Measurements from ENCODE around the gene ENOPH1. TPM values are rescaled to one million over a fixed set of nuclear protein-coding genes. Genes with fewer than 3 reads are reported as not detected.
"Not testable (repeated sequence)": the region's sequence is repeated elsewhere in the genome, so short reads cannot be mapped to it uniquely, and the experiment has no call there.

Gene ENOPH1
- polyA plus RNA-seq = 10 to 100 TPM; 32.6 to 51.7 TPM

DNA sequence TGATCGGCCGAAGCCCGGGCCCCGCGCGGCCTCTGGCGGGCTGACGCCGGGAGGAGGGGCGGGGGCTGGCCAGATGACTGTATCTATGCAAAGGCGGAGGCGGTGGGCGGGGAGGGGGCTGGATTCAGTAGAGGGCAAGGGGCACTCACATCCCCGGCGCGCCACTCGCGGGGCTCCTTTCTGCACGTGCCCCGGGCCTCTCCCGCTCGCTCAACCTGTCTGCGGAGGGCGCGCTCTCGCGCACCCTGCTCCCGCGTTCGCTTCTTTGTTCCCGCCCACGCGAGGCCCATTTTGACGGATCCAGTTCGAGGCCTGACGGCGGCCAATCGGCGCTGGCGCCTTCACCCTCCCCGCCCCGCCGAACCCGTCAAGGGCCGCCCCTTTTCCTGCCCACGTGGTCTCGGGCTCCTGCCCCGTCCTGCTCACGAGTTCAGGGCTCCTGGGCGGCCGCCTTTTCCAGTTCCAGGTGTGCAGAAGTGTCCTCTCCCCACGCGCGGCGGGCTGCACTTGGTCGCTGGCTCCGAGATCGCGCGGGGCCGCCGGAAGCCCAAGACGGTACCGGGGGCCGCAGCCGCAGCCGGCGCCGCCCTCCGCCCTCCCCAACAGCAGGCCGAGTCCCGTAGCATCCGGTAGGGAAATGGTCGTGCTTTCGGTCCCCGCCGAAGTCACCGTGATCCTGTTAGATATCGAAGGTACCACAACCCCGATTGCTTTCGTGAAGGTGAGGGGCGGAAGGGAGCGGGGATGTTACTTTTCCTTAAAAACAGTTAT is at the start of gene ENOPH1, which contains the start of gene HNRNPDL:
Gene ENOPH1 (plus strand): TSS at position 398 of the 771 bp plus-strand sequence. CDS start 240 bp downstream, at position 638.
Gene HNRNPDL (minus strand): TSS at position 270 of the 771 bp plus-strand sequence. CDS start 772 bp downstream, outside the sequence.
- Histone ChIP-seq H3K27ac (ENCODE audit: low read depth in 2 of 2, low read length in 1 of 2) (peak within 1 kb of the TSS; percentile 96 to 97), H3K27me3 (ENCODE audit: control insufficient read depth in 1 of 2, insufficient read depth in 2 of 2, low read length in 2 of 2) (no peaks in the 10 kb centered on the region), H3K36me3 (ENCODE audit: control insufficient read depth in 2 of 2, insufficient read depth in 2 of 2, low read length in 1 of 2) (peaks cover 2 to 4% of the 10 kb centered on the region in 2 donors), H3K4me3 (ENCODE audit: low read depth in 1 of 2, low read length in 2 of 2) (peak within 1 kb of the TSS; percentile 83 to 95), H3K4me1 (ENCODE audit: control insufficient read depth in 2 of 2, insufficient read depth in 2 of 2, low read length in 1 of 2) (peaks cover 0 to 2% of the 10 kb centered on the region in 2 donors), H3K9me3 (ENCODE audit: control insufficient read depth in 2 of 2, insufficient read depth in 1 of 2, low read depth in 1 of 2, low read length in 1 of 2) (no peaks in the 10 kb centered on the region)
- WGBS, 2 donors = 0% methylated on average over 75 to 83 of the region's 83 CpGs

GRCh38 chr4:82380831-82381230 is 49.6 kb upstream of the ENOPH1 start:
- H3K4me1 ChIP-seq (ENCODE audit: control insufficient read depth in 2 of 2, insufficient read depth in 2 of 2, low read length in 1 of 2) = peaks cover 5 to 8% of the 10 kb centered on the region in 2 donors
- no peaks in the 10 kb centered on the region for H3K9me3 ChIP-seq (ENCODE audit: control insufficient read depth in 2 of 2, insufficient read depth in 1 of 2, low read depth in 1 of 2, low read length in 1 of 2)
- no peaks in the 10 kb centered on the region for H3K27me3 ChIP-seq (ENCODE audit: control insufficient read depth in 1 of 2, insufficient read depth in 2 of 2, low read length in 2 of 2)
- no peaks in the 10 kb centered on the region for H3K36me3 ChIP-seq (ENCODE audit: control insufficient read depth in 2 of 2, insufficient read depth in 2 of 2, low read length in 1 of 2)
- 83 to 88% methylated on average over 4 of the region's 4 CpGs for WGBS, 2 donors
- H3K27ac ChIP-seq (ENCODE audit: low read depth in 2 of 2, low read length in 1 of 2) = no peak overlapping the region
- H3K4me3 ChIP-seq (ENCODE audit: low read depth in 1 of 2, low read length in 2 of 2) = no peak overlapping the region

DNA sequence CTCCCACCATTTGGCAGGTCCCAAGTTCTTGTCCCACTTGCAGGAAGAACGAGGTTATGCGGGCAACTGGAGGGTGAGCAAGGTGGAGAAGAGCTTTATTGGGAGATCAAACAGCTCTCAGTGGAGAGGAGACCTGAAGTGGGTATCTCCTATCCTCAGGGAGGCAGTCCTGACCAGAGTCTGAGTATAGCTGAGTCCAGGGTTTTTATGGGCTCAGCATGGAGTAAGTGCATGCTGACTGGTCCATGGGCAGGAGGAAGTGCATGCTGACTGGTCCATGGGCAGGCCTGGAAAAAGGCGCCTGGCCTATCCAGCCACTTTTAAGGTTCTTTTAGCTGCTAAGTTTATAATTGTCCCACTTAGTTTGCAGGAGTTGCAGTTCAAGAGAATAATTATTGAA is 49.2 kb upstream of the ENOPH1 start:
- 95 to 99% methylated on average over 3 of the region's 3 CpGs for WGBS, 2 donors
- peaks cover 5 to 6% of the 10 kb centered on the region in 2 donors for H3K4me1 ChIP-seq (ENCODE audit: control insufficient read depth in 2 of 2, insufficient read depth in 2 of 2, low read length in 1 of 2)
- H3K36me3 ChIP-seq (ENCODE audit: control insufficient read depth in 2 of 2, insufficient read depth in 2 of 2, low read length in 1 of 2) = no peaks in the 10 kb centered on the region
- no peaks in the 10 kb centered on the region for H3K27me3 ChIP-seq (ENCODE audit: control insufficient read depth in 1 of 2, insufficient read depth in 2 of 2, low read length in 2 of 2)
- no peak overlapping the region for H3K4me3 ChIP-seq (ENCODE audit: low read depth in 1 of 2, low read length in 2 of 2)
- H3K27ac ChIP-seq (ENCODE audit: low read depth in 2 of 2, low read length in 1 of 2) = no peak overlapping the region
- no peaks in the 10 kb centered on the region for H3K9me3 ChIP-seq (ENCODE audit: control insufficient read depth in 2 of 2, insufficient read depth in 1 of 2, low read depth in 1 of 2, low read length in 1 of 2)

- no peaks in the 10 kb centered on the region for H3K9me3 ChIP-seq (ENCODE audit: control insufficient read depth in 2 of 2, insufficient read depth in 1 of 2, low read depth in 1 of 2, low read length in 1 of 2)
- WGBS, 2 donors = 85 to 90% methylated on average over 2 of the region's 2 CpGs
- no peak overlapping the region for H3K4me3 ChIP-seq (ENCODE audit: low read depth in 1 of 2, low read length in 2 of 2)
- H3K27me3 ChIP-seq (ENCODE audit: control insufficient read depth in 1 of 2, insufficient read depth in 2 of 2, low read length in 2 of 2) = no peaks in the 10 kb centered on the region
- no peak overlapping the region for H3K27ac ChIP-seq (ENCODE audit: low read depth in 2 of 2, low read length in 1 of 2)
- no peaks in the 10 kb centered on the region for H3K36me3 ChIP-seq (ENCODE audit: control insufficient read depth in 2 of 2, insufficient read depth in 2 of 2, low read length in 1 of 2)
- H3K4me1 ChIP-seq (ENCODE audit: control insufficient read depth in 2 of 2, insufficient read depth in 2 of 2, low read length in 1 of 2) = peaks cover 5% of the 10 kb centered on the region in 2 donors
These were observed 48.6 kb upstream of the ENOPH1 start for GRCh38 chr4:82381661-82382296.

DNA sequence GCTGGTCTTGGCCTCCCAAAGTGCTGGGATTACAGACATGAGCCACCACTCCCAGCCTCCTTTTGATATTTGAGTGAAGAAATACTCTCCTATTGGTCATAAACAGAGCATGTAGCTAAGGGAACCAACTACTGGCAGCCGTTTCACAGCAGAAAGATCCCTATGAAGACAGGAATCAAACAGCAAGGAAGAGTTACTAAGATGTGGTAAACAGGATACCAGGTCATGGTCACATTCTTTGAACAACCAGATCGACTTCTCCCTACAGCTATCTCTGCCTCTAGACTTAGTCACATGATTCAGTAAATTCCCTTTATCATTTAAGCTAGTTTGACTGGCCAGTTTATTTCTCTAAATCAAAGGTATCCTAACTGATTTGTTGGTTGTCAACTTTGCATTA is 47.6 kb upstream of the ENOPH1 start:
- H3K4me1 ChIP-seq (ENCODE audit: control insufficient read depth in 2 of 2, insufficient read depth in 2 of 2, low read length in 1 of 2) = peaks cover 5% of the 10 kb centered on the region in 2 donors
- H3K4me3 ChIP-seq (ENCODE audit: low read depth in 1 of 2, low read length in 2 of 2) = no peak overlapping the region
- no peaks in the 10 kb centered on the region for H3K27me3 ChIP-seq (ENCODE audit: control insufficient read depth in 1 of 2, insufficient read depth in 2 of 2, low read length in 2 of 2)
- no peaks in the 10 kb centered on the region for H3K36me3 ChIP-seq (ENCODE audit: control insufficient read depth in 2 of 2, insufficient read depth in 2 of 2, low read length in 1 of 2)
- H3K9me3 ChIP-seq (ENCODE audit: control insufficient read depth in 2 of 2, insufficient read depth in 1 of 2, low read depth in 1 of 2, low read length in 1 of 2) = no peaks in the 10 kb centered on the region
- H3K27ac ChIP-seq (ENCODE audit: low read depth in 2 of 2, low read length in 1 of 2) = no peak overlapping the region
- WGBS, 2 donors = 74 to 83% methylated on average over 2 of the region's 2 CpGs

- H3K9me3 ChIP-seq (ENCODE audit: control insufficient read depth in 2 of 2, insufficient read depth in 1 of 2, low read depth in 1 of 2, low read length in 1 of 2); H3K4me1 ChIP-seq (ENCODE audit: control insufficient read depth in 2 of 2, insufficient read depth in 2 of 2, low read length in 1 of 2); H3K27ac ChIP-seq (ENCODE audit: low read depth in 2 of 2, low read length in 1 of 2); H3K4me3 ChIP-seq (ENCODE audit: low read depth in 1 of 2, low read length in 2 of 2); H3K36me3 ChIP-seq (ENCODE audit: control insufficient read depth in 2 of 2, insufficient read depth in 2 of 2, low read length in 1 of 2); H3K27me3 ChIP-seq (ENCODE audit: control insufficient read depth in 1 of 2, insufficient read depth in 2 of 2, low read length in 2 of 2): not testable (repeated sequence)
- 84 to 97% methylated on average over 8 of the region's 8 CpGs for WGBS, 2 donors
These were observed 44.1 kb upstream of the ENOPH1 start for GRCh38 chr4:82386312-82386711.

GRCh38 chr4:82388405-82388804 is 42.0 kb upstream of the ENOPH1 start:
- Histone ChIP-seq H3K9me3 (ENCODE audit: control insufficient read depth in 2 of 2, insufficient read depth in 1 of 2, low read depth in 1 of 2, low read length in 1 of 2) (no peaks in the 10 kb centered on the region), H3K27me3 (ENCODE audit: control insufficient read depth in 1 of 2, insufficient read depth in 2 of 2, low read length in 2 of 2) (no peaks in the 10 kb centered on the region)
- WGBS, 2 donors = 65 to 73% methylated on average over 1 of the region's 1 CpG

DNA sequence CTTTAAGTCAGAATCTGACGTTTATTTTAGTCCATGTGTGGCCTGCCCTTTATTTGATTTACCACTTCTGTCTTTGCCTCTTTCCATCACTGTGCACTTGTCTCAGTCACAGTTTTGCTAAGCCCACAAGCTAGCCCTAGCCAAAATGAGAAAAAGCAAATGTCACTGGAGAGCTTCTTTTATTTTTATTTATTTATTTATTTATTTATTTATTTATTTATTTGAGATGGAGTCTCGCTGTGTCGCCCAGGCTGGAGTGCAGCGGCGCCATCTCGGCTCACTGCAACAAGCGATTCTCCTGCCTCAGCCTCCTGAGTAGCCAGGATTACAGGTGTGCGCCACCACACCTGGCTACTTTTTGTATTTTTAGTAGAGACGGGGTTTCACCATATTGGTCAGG is 40.3 kb upstream of the ENOPH1 start:
- WGBS, 2 donors = 88 to 91% methylated on average over 9 of the region's 9 CpGs
- not testable (repeated sequence) for H3K4me1 ChIP-seq (ENCODE audit: control insufficient read depth in 2 of 2, insufficient read depth in 2 of 2, low read length in 1 of 2); H3K9me3 ChIP-seq (ENCODE audit: control insufficient read depth in 2 of 2, insufficient read depth in 1 of 2, low read depth in 1 of 2, low read length in 1 of 2); H3K36me3 ChIP-seq (ENCODE audit: control insufficient read depth in 2 of 2, insufficient read depth in 2 of 2, low read length in 1 of 2); H3K27ac ChIP-seq (ENCODE audit: low read depth in 2 of 2, low read length in 1 of 2); H3K27me3 ChIP-seq (ENCODE audit: control insufficient read depth in 1 of 2, insufficient read depth in 2 of 2, low read length in 2 of 2); H3K4me3 ChIP-seq (ENCODE audit: low read depth in 1 of 2, low read length in 2 of 2)

More at GRCh38 chr4:82388405-82388804, 42.0 kb upstream of the ENOPH1 start:
- H3K27ac ChIP-seq (ENCODE audit: low read depth in 2 of 2, low read length in 1 of 2) = no peak overlapping the region
- H3K4me3 ChIP-seq (ENCODE audit: low read depth in 1 of 2, low read length in 2 of 2) = no peak overlapping the region
- H3K36me3 ChIP-seq (ENCODE audit: control insufficient read depth in 2 of 2, insufficient read depth in 2 of 2, low read length in 1 of 2) = no peaks in the 10 kb centered on the region
- no peaks in the 10 kb centered on the region for H3K4me1 ChIP-seq (ENCODE audit: control insufficient read depth in 2 of 2, insufficient read depth in 2 of 2, low read length in 1 of 2)

- Histone ChIP-seq H3K27ac (ENCODE audit: low read depth in 2 of 2, low read length in 1 of 2) (no peak overlapping the region), H3K27me3 (ENCODE audit: control insufficient read depth in 1 of 2, insufficient read depth in 2 of 2, low read length in 2 of 2) (no peaks in the 10 kb centered on the region), H3K4me1 (ENCODE audit: control insufficient read depth in 2 of 2, insufficient read depth in 2 of 2, low read length in 1 of 2) (no peaks in the 10 kb centered on the region), H3K9me3 (ENCODE audit: control insufficient read depth in 2 of 2, insufficient read depth in 1 of 2, low read depth in 1 of 2, low read length in 1 of 2) (no peaks in the 10 kb centered on the region), H3K4me3 (ENCODE audit: low read depth in 1 of 2, low read length in 2 of 2) (no peak overlapping the region), H3K36me3 (ENCODE audit: control insufficient read depth in 2 of 2, insufficient read depth in 2 of 2, low read length in 1 of 2) (no peaks in the 10 kb centered on the region)
- WGBS, 2 donors = 73 to 78% methylated on average over 3 of the region's 3 CpGs
These were observed 35.5 kb upstream of the ENOPH1 start for GRCh38 chr4:82394896-82395295.
